GM18511 (cell line): ENCODE data around the gene GK.
"Not testable (repeated sequence)": the region's sequence is repeated elsewhere in the genome, so short reads cannot be mapped to it uniquely, and the experiment has no call there.

Experiments used
- ATAC-seq: cut with Tn5 transposase; IDR thresholded peaks from one replicate; pipeline ENCODE4 v1.9.1; 2021; ENCODE audit warnings: mild to moderate bottlenecking, moderate library complexity; ENCODE audit not compliant: unreplicated experiment

Gene GK

GRCh38 chrX:30693999-30694650, 40.9 kb downstream of the GK start:
- ATAC-seq: no peak

- ATAC-seq: no peak
Measured at GRCh38 chrX:30702736-30703135, 49.5 kb downstream of the GK start.

- ATAC-seq: no peak
Measured at GRCh38 chrX:30706216-30706775, 53.1 kb downstream of the GK start.

GRCh38 chrX:30712214-30712613, 59.0 kb downstream of the GK start:
- no peak for ATAC-seq

GRCh38 chrX:30713061-30713525, 59.9 kb downstream of the GK start:
- peak; percentile 97 for ATAC-seq

- peak; percentile 36 for ATAC-seq
Measured at GRCh38 chrX:30714138-30714537, 60.9 kb downstream of the GK start.

- no peak for ATAC-seq
Measured at GRCh38 chrX:30715976-30716375, 62.8 kb downstream of the GK start.

GRCh38 chrX:30733852-30734660, 80.8 kb downstream of the GK start:
- no peak for ATAC-seq

GRCh38 chrX:30734782-30735181, 81.6 kb downstream of the GK start:
- no peak for ATAC-seq

- peak; percentile 96 for ATAC-seq
Measured at GRCh38 chrX:30735839-30736238, 82.6 kb downstream of the GK start.

GRCh38 chrX:30741545-30741944, 88.3 kb downstream of the GK start:
- ATAC-seq: no peak

GRCh38 chrX:30748342-30748960, 95.2 kb downstream of the GK start:
- no peak for ATAC-seq

GRCh38 chrX:30751497-30751896, 98.3 kb downstream of the GK start:
- no peak for ATAC-seq

- no peak for ATAC-seq
Measured at GRCh38 chrX:30762755-30763154, 109.5 kb downstream of the GK start.

GRCh38 chrX:30773764-30774163, 120.5 kb downstream of the GK start:
- not testable (repeated sequence) for ATAC-seq

- ATAC-seq: no peak
Measured at GRCh38 chrX:30777575-30777974, 124.4 kb downstream of the GK start.

- no peak for ATAC-seq
Measured at GRCh38 chrX:30779453-30780030, 126.3 kb downstream of the GK start.
